Measurements from ENCODE around the gene RSPO3.

Gene RSPO3

DNA sequence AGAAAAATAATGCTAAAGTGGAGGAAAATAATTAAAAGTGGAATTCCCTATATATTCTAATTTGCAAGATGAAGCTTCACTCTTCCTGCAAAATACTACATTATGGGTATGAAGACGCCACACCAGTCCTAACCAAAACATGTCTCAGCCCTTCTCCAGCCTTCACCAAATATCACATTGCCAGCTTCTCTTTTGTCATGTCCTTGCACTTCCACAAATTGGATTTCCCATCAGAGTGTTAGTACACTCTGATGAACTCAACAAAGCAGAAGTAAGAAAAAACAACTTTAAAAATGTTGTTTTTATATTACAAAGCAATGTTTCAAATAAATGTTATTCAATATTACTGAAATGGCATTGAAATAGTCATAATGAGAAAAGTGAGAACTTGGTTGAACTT is 85.8 kb downstream of the RSPO3 start:
- H3K27ac ChIP-seq (ENCODE audit: poor library complexity, severe bottlenecking) = no peak overlapping the region
- H3K4me1 ChIP-seq (ENCODE audit: insufficient read depth, poor library complexity, severe bottlenecking) = peaks cover 8% of the 10 kb centered on the region
- DNase-seq (ENCODE audit: low spot score) (no peak), ATAC-seq (ENCODE audit: low read depth) (no peak)
- H3K36me3 ChIP-seq (ENCODE audit: low read depth) = no peaks in the 10 kb centered on the region
- no peaks in the 10 kb centered on the region for H3K9me3 ChIP-seq (ENCODE audit: severe bottlenecking)
- H3K4me3 ChIP-seq (ENCODE audit: severe bottlenecking) = no peak overlapping the region
- no peaks in the 10 kb centered on the region for H3K27me3 ChIP-seq (ENCODE audit: insufficient read depth, poor library complexity, severe bottlenecking)
- TF ChIP-seq, protein P1, sequence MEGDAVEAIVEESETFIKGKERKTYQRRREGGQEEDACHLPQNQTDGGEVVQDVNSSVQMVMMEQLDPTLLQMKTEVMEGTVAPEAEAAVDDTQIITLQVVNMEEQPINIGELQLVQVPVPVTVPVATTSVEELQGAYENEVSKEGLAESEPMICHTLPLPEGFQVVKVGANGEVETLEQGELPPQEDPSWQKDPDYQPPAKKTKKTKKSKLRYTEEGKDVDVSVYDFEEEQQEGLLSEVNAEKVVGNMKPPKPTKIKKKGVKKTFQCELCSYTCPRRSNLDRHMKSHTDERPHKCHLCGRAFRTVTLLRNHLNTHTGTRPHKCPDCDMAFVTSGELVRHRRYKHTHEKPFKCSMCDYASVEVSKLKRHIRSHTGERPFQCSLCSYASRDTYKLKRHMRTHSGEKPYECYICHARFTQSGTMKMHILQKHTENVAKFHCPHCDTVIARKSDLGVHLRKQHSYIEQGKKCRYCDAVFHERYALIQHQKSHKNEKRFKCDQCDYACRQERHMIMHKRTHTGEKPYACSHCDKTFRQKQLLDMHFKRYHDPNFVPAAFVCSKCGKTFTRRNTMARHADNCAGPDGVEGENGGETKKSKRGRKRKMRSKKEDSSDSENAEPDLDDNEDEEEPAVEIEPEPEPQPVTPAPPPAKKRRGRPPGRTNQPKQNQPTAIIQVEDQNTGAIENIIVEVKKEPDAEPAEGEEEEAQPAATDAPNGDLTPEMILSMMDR (IDR thresholded peaks at IDR 0.05; ENCODE audit: poor library complexity, severe bottlenecking) = no peak

DNA sequence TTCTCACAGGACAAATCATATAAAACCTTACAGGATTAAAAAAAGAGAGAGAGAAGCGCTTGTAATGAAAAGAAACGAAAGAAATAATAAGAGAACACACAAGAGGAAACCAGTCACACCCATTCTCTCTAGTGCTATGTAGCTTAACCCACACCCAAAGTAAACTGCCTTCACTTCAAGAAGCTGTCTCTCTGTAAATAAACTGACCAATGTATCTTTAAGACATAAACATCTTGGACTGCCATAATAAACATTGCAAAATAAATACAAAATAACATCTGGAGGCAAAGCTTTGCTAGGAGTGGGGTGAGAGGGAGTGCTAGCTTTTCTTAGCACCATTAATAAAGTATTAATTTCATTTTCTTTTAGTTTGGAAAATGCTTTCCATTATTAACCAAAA is 86.6 kb downstream of the RSPO3 start:
- TF ChIP-seq, protein P1 (IDR thresholded peaks at IDR 0.05; ENCODE audit: poor library complexity, severe bottlenecking) = no peak
- DNase-seq (ENCODE audit: low spot score) (no peak), ATAC-seq (ENCODE audit: low read depth) (no peak)
- H3K27me3 ChIP-seq (ENCODE audit: insufficient read depth, poor library complexity, severe bottlenecking) = no peaks in the 10 kb centered on the region
- no peak overlapping the region for H3K4me3 ChIP-seq (ENCODE audit: severe bottlenecking)
- H3K4me1 ChIP-seq (ENCODE audit: insufficient read depth, poor library complexity, severe bottlenecking) = peaks cover 8% of the 10 kb centered on the region
- no peak overlapping the region for H3K27ac ChIP-seq (ENCODE audit: poor library complexity, severe bottlenecking)
- no peaks in the 10 kb centered on the region for H3K36me3 ChIP-seq (ENCODE audit: low read depth)
- no peaks in the 10 kb centered on the region for H3K9me3 ChIP-seq (ENCODE audit: severe bottlenecking)

DNA sequence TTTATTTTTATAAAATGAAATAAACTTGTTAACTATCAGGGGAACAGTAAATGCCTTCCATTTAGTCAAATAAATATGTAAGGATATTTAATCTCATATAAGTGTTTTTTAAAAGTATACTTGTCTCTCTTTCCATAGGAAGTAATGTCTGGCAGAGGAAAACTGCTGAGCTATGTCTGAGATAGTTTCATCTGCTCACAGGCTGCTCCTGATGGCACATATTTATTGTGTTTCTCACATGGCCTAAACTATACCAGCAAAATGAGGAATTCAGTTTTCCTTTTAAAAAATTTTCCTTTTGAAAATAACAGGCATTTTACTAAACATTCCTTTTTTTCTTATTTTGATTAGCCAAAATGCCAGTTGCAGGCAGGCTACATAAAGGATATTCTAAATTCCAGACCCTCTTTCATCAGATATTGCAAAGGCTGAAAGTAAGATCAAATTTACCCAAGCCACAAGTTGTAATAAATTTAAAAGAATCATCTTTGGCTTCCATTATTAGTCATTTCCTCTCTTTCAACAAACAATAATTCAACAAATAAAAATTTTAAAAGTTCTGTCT is 88.1 kb downstream of the RSPO3 start:
- no peak overlapping the region for H3K4me3 ChIP-seq (ENCODE audit: severe bottlenecking)
- DNase-seq (ENCODE audit: low spot score) = no peak
- H3K36me3 ChIP-seq (ENCODE audit: low read depth) = no peaks in the 10 kb centered on the region
- H3K27ac ChIP-seq (ENCODE audit: poor library complexity, severe bottlenecking) = no peak overlapping the region
- ATAC-seq (ENCODE audit: low read depth) = no peak
- H3K4me1 ChIP-seq (ENCODE audit: insufficient read depth, poor library complexity, severe bottlenecking) = peaks cover 8% of the 10 kb centered on the region
- TF ChIP-seq, protein P1 (IDR thresholded peaks at IDR 0.05; ENCODE audit: poor library complexity, severe bottlenecking) = no peak
- no peaks in the 10 kb centered on the region for H3K9me3 ChIP-seq (ENCODE audit: severe bottlenecking)
- no peaks in the 10 kb centered on the region for H3K27me3 ChIP-seq (ENCODE audit: insufficient read depth, poor library complexity, severe bottlenecking)

DNA sequence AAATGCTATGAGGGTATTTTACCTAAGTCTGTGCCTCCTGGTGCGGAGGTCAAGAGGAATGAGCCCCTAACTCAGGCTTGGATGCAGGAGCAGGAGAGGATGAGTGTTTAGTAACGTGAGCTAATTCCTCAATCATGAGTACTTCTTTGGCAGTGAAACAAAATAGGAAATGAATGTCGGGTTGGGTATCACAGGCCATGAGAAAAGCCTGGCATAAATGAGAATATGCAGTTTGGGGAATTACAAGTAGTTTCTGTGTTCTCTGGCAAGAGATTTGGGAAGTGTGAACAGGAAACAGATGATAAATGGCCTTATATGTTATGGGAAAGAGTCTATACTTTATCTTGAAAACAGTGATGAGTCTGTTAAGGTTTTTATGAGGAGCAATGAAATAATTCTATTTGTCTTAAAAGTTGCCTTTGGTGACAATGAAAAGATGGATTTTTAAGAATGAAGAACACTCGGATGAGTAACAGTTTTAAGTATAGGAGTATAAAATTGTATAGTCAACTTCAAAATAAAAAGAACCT is 89.2 kb downstream of the RSPO3 start:
- Histone ChIP-seq H3K27ac (ENCODE audit: poor library complexity, severe bottlenecking) (no peak overlapping the region), H3K4me1 (ENCODE audit: insufficient read depth, poor library complexity, severe bottlenecking) (peaks cover 8% of the 10 kb centered on the region), H3K4me3 (ENCODE audit: severe bottlenecking) (no peak overlapping the region), H3K27me3 (ENCODE audit: insufficient read depth, poor library complexity, severe bottlenecking) (no peaks in the 10 kb centered on the region), H3K9me3 (ENCODE audit: severe bottlenecking) (no peaks in the 10 kb centered on the region), H3K36me3 (ENCODE audit: low read depth) (no peaks in the 10 kb centered on the region)
- TF ChIP-seq, protein P1 (IDR thresholded peaks at IDR 0.05; ENCODE audit: poor library complexity, severe bottlenecking) = no peak
- peak; percentile 35; the same call in 1 of the 3 replicates for ATAC-seq (ENCODE audit: low read depth)
- DNase-seq (ENCODE audit: low spot score) = no peak

DNA sequence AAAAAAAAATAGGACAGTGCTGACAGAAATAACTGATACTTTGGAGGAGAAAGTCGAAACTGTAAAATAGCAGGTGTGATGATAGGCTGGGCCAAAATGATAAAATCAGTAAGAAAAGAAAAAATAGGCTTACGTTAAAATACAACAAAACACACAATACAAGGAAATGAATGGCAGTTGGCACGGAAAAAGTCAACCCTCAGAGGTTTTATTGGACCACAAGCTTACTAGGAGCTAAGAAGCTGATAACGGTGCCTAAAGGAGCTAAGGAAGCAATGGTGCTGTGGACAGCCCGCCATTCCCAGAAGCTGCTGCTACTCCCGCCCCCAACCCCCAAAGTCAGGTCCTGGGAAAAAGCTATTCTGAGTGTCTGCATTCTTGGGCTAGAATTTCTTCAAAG is 92.3 kb downstream of the RSPO3 start:
- TF ChIP-seq, protein P1 (IDR thresholded peaks at IDR 0.05; ENCODE audit: poor library complexity, severe bottlenecking) = no peak

More for the DNA sequence above, 92.3 kb downstream of the RSPO3 start:
- no peaks in the 10 kb centered on the region for H3K9me3 ChIP-seq (ENCODE audit: severe bottlenecking)
- DNase-seq (ENCODE audit: low spot score) = no peak
- peaks cover 8% of the 10 kb centered on the region for H3K4me1 ChIP-seq (ENCODE audit: insufficient read depth, poor library complexity, severe bottlenecking)
- no peak for ATAC-seq (ENCODE audit: low read depth)
- no peak overlapping the region for H3K27ac ChIP-seq (ENCODE audit: poor library complexity, severe bottlenecking)
- no peaks in the 10 kb centered on the region for H3K36me3 ChIP-seq (ENCODE audit: low read depth)
- H3K4me3 ChIP-seq (ENCODE audit: severe bottlenecking) = no peak overlapping the region
- no peaks in the 10 kb centered on the region for H3K27me3 ChIP-seq (ENCODE audit: insufficient read depth, poor library complexity, severe bottlenecking)
